Measurements from ENCODE around the gene NUP50. TPM values are rescaled to one million over a fixed set of nuclear protein-coding genes. Genes with fewer than 3 reads are reported as not detected.
A peak's percentile ranks its signal among the peaks of the same experiment; 100 is the strongest.

Gene NUP50
- total RNA-seq, 1 donor from 2014 or later = 168 TPM

GRCh38 chr22:45216133-45217003 lies 52.6 kb downstream of the NUP50 start:
- Mint-ChIP-seq H3K9me3 (no peaks in the 10 kb centered on the region), H3K27ac (no peak overlapping the region)

GRCh38 chr22:45217345-45217744 lies 53.6 kb downstream of the NUP50 start:
- Mint-ChIP-seq H3K9me3 (no peaks in the 10 kb centered on the region), H3K36me3 (ENCODE audit: low read depth) (no peaks in the 10 kb centered on the region), H3K4me3 (no peak overlapping the region), H3K27ac (no peak overlapping the region), H3K27me3 (no peaks in the 10 kb centered on the region), H3K4me1 (peaks cover 6% of the 10 kb centered on the region)
- no peak for DNase-seq
- intact Hi-C loops (cut with micrococcal nuclease) = no loop called here

More at GRCh38 chr22:45216133-45217003, 52.6 kb downstream of the NUP50 start:
- H3K36me3 Mint-ChIP-seq (ENCODE audit: low read depth) = no peaks in the 10 kb centered on the region
- H3K4me1 Mint-ChIP-seq = peaks cover 6% of the 10 kb centered on the region
- intact Hi-C loops (cut with micrococcal nuclease) = no loop called here
- H3K27me3 Mint-ChIP-seq = no peaks in the 10 kb centered on the region
- no peak overlapping the region for H3K4me3 Mint-ChIP-seq
- no peak for DNase-seq

GRCh38 chr22:45217806-45218205 lies 54.1 kb downstream of the NUP50 start:
- H3K4me3 Mint-ChIP-seq = no peak overlapping the region
- H3K4me1 Mint-ChIP-seq = peaks cover 10% of the 10 kb centered on the region
- no peak overlapping the region for H3K27ac Mint-ChIP-seq
- H3K9me3 Mint-ChIP-seq = no peaks in the 10 kb centered on the region
- no peaks in the 10 kb centered on the region for H3K27me3 Mint-ChIP-seq
- no peaks in the 10 kb centered on the region for H3K36me3 Mint-ChIP-seq (ENCODE audit: low read depth)
- no peak for DNase-seq
- intact Hi-C loops (cut with micrococcal nuclease) = no loop called here

GRCh38 chr22:45218976-45219375 lies 55.3 kb downstream of the NUP50 start:
- Mint-ChIP-seq H3K4me1 (peaks cover 13% of the 10 kb centered on the region), H3K27me3 (no peaks in the 10 kb centered on the region), H3K27ac (peak overlapping the region; percentile 55), H3K4me3 (no peak overlapping the region), H3K36me3 (ENCODE audit: low read depth) (no peaks in the 10 kb centered on the region), H3K9me3 (no peaks in the 10 kb centered on the region)
- peak; percentile 65 for DNase-seq
- intact Hi-C loops (cut with micrococcal nuclease) = no loop called here

GRCh38 chr22:45221201-45221600 lies 57.5 kb downstream of the NUP50 start:
- intact Hi-C loops (cut with micrococcal nuclease) = no loop called here
- no peak overlapping the region for H3K4me3 Mint-ChIP-seq
- H3K27me3 Mint-ChIP-seq = no peaks in the 10 kb centered on the region
- H3K27ac Mint-ChIP-seq = no peak overlapping the region
- no peaks in the 10 kb centered on the region for H3K9me3 Mint-ChIP-seq
- peaks cover 13% of the 10 kb centered on the region for H3K4me1 Mint-ChIP-seq
- no peaks in the 10 kb centered on the region for H3K36me3 Mint-ChIP-seq (ENCODE audit: low read depth)
- no peak for DNase-seq

- H3K27ac Mint-ChIP-seq = no peak overlapping the region
- no peaks in the 10 kb centered on the region for H3K27me3 Mint-ChIP-seq
- H3K4me1 Mint-ChIP-seq = peaks cover 15% of the 10 kb centered on the region
Measured at GRCh38 chr22:45223304-45224117, 59.8 kb downstream of the NUP50 start.

GRCh38 chr22:45224331-45224730 lies 60.6 kb downstream of the NUP50 start:
- no peaks in the 10 kb centered on the region for H3K36me3 Mint-ChIP-seq (ENCODE audit: low read depth)
- no peak overlapping the region for H3K27ac Mint-ChIP-seq
- H3K9me3 Mint-ChIP-seq = no peaks in the 10 kb centered on the region
- H3K4me1 Mint-ChIP-seq = peaks cover 9% of the 10 kb centered on the region
- intact Hi-C loops (cut with micrococcal nuclease) = no loop called here
- no peaks in the 10 kb centered on the region for H3K27me3 Mint-ChIP-seq
- no peak for DNase-seq
- H3K4me3 Mint-ChIP-seq = no peak overlapping the region

More at GRCh38 chr22:45223304-45224117, 59.8 kb downstream of the NUP50 start:
- no peaks in the 10 kb centered on the region for H3K36me3 Mint-ChIP-seq (ENCODE audit: low read depth)
- intact Hi-C loops (cut with micrococcal nuclease) = no loop called here
- no peak for DNase-seq
- no peaks in the 10 kb centered on the region for H3K9me3 Mint-ChIP-seq
- H3K4me3 Mint-ChIP-seq = no peak overlapping the region

GRCh38 chr22:45224988-45225731 lies 61.4 kb downstream of the NUP50 start:
- no peaks in the 10 kb centered on the region for H3K9me3 Mint-ChIP-seq
- peaks cover 9% of the 10 kb centered on the region for H3K4me1 Mint-ChIP-seq
- no peak overlapping the region for H3K4me3 Mint-ChIP-seq

GRCh38 chr22:45225732-45226502 lies 62.2 kb downstream of the NUP50 start:
- Mint-ChIP-seq H3K4me3 (no peak overlapping the region), H3K36me3 (ENCODE audit: low read depth) (no peaks in the 10 kb centered on the region)

More at GRCh38 chr22:45224988-45225731, 61.4 kb downstream of the NUP50 start:
- no peaks in the 10 kb centered on the region for H3K36me3 Mint-ChIP-seq (ENCODE audit: low read depth)
- DNase-seq = no peak
- intact Hi-C loops (cut with micrococcal nuclease) = no loop called here
- H3K27ac Mint-ChIP-seq = no peak overlapping the region
- no peaks in the 10 kb centered on the region for H3K27me3 Mint-ChIP-seq

GRCh38 chr22:45226503-45227186 lies 62.9 kb downstream of the NUP50 start:
- H3K9me3 Mint-ChIP-seq = no peaks in the 10 kb centered on the region
- no peaks in the 10 kb centered on the region for H3K36me3 Mint-ChIP-seq (ENCODE audit: low read depth)
- no peak overlapping the region for H3K27ac Mint-ChIP-seq
- H3K4me1 Mint-ChIP-seq = peaks cover 9% of the 10 kb centered on the region
- intact Hi-C loops (cut with micrococcal nuclease) = no loop called here
- H3K4me3 Mint-ChIP-seq = no peak overlapping the region
- DNase-seq = no peak
- no peaks in the 10 kb centered on the region for H3K27me3 Mint-ChIP-seq

More at GRCh38 chr22:45225732-45226502, 62.2 kb downstream of the NUP50 start:
- H3K4me1 Mint-ChIP-seq = peaks cover 9% of the 10 kb centered on the region
- no peaks in the 10 kb centered on the region for H3K27me3 Mint-ChIP-seq
- no peak for DNase-seq
- intact Hi-C loops (cut with micrococcal nuclease) = no loop called here
- H3K27ac Mint-ChIP-seq = no peak overlapping the region
- H3K9me3 Mint-ChIP-seq = no peaks in the 10 kb centered on the region

GRCh38 chr22:45227645-45228400 lies 64.1 kb downstream of the NUP50 start:
- Mint-ChIP-seq H3K27ac (no peak overlapping the region), H3K4me3 (no peak overlapping the region), H3K36me3 (ENCODE audit: low read depth) (no peaks in the 10 kb centered on the region), H3K9me3 (no peaks in the 10 kb centered on the region), H3K4me1 (peaks cover 5% of the 10 kb centered on the region), H3K27me3 (no peaks in the 10 kb centered on the region)
- intact Hi-C loops (cut with micrococcal nuclease) = no loop called here
- DNase-seq = no peak

GRCh38 chr22:45228401-45228754 lies 64.7 kb downstream of the NUP50 start:
- no peak for DNase-seq
- Mint-ChIP-seq H3K27me3 (no peaks in the 10 kb centered on the region), H3K36me3 (ENCODE audit: low read depth) (no peaks in the 10 kb centered on the region), H3K27ac (no peak overlapping the region), H3K4me3 (no peak overlapping the region), H3K4me1 (peaks cover 2% of the 10 kb centered on the region), H3K9me3 (no peaks in the 10 kb centered on the region)
- intact Hi-C loops (cut with micrococcal nuclease) = no loop called here
